A673 (cell line): ENCODE data around the gene HMGN1. TPM values are rescaled to one million over a fixed set of nuclear protein-coding genes. Genes with fewer than 3 reads are reported as not detected.

Experiments used
- BruUV-seq: library from RNA; stranded (reverse); fragments of 400-500 nt; replicated peaks from 2 replicates; lab custom pipeline; 2021; lab: Mats Ljungman, UMichigan
- CTCF ChIA-PET: fragments of 300-600 bp; sonication (Branson Sonifier 250); formaldehyde crosslinking; loops from one replicate; lab custom pipeline; 2022; ENCODE audit warnings: antibody characterized with exemption; lab: Charles Lee
- POLR2A ChIA-PET: fragments of 300-600 bp; sonication (Branson Sonifier 250); formaldehyde crosslinking; loops from one replicate; lab custom pipeline; 2022; ENCODE audit warnings: antibody characterized with exemption; ENCODE audit not compliant: low non-redundant PET; lab: Charles Lee
- DNase-seq: peaks from one replicate; pipeline ENCODE4 v3.0.0-alpha.2; 2015; ENCODE audit warnings: low spot score
- H3K27ac ChIP-seq: fragments of 200-600 bp; sonication (generic); 2 replicates; pipeline ENCODE4 v1.5.1; 2016; ENCODE audit warnings: mixed run types, low read depth, mild to moderate bottlenecking, mixed read lengths, antibody characterized with exemption, low read length; ENCODE audit not compliant: poor library complexity, severe bottlenecking
- H3K27me3 ChIP-seq: fragments of 200-600 bp; sonication (generic); replicated peaks from 2 replicates; pipeline ENCODE4 v1.6.1; 2017; ENCODE audit warnings: mixed run types, low read depth, mild to moderate bottlenecking, mixed read lengths, antibody characterized with exemption, low read length; ENCODE audit not compliant: insufficient read depth, poor library complexity
- H3K36me3 ChIP-seq: fragments of 200-600 bp; sonication (generic); 2 replicates; pipeline ENCODE4 v1.6.1; 2016; ENCODE audit warnings: mixed run types, mild to moderate bottlenecking, mixed read lengths, antibody characterized with exemption, low read length; ENCODE audit not compliant: insufficient read depth, poor library complexity, severe bottlenecking
- H3K4me1 ChIP-seq: fragments of 200-600 bp; sonication (generic); 2 replicates; pipeline ENCODE4 v1.6.1; 2017; ENCODE audit warnings: mixed run types, mild to moderate bottlenecking, mixed read lengths, antibody characterized with exemption, low read length; ENCODE audit not compliant: insufficient read depth, poor library complexity, severe bottlenecking
- H3K4me3 ChIP-seq: fragments of 200-600 bp; sonication (generic); 2 replicates; pipeline ENCODE4 v1.5.1; 2016; ENCODE audit warnings: low read depth, mixed run types, mild to moderate bottlenecking, mixed read lengths, low read length; ENCODE audit not compliant: poor library complexity, severe bottlenecking
- H3K9me3 ChIP-seq: fragments of 200-600 bp; sonication (generic); 2 replicates; pipeline ENCODE4 v1.6.1; 2016; ENCODE audit warnings: mixed run types, low read depth, mild to moderate bottlenecking, mixed read lengths, antibody characterized with exemption, low read length; ENCODE audit not compliant: poor library complexity, severe bottlenecking
- CTCF ChIP-seq: fragments of 300-800, 200-600 bp; sonication (generic); conservative IDR thresholded peaks from 2 replicates; pipeline ENCODE4 v1.5.1; 2017; ENCODE audit warnings: low read depth, mild to moderate bottlenecking, antibody characterized with exemption, low read length, moderate library complexity, mixed read lengths
- EZH2 ChIP-seq: fragments of 200-600 bp; sonication (generic); IDR thresholded peaks from 2 replicates; pipeline ENCODE4 v1.6.1; 2017; ENCODE audit warnings: borderline replicate concordance, low read depth, mild to moderate bottlenecking, mixed read lengths, antibody characterized with exemption, low read length; ENCODE audit not compliant: poor library complexity, severe bottlenecking
- intact Hi-C: fragments of 100-400 bp; cut with micrococcal nuclease; formaldehyde crosslinking; loops from one replicate; pipeline ENCODE4 v1.10.0; 2022; ENCODE audit not compliant: unreplicated experiment
- total RNA-seq: library from RNA; stranded (reverse); gene quantifications from 2 replicates; pipeline ENCODE4 v1.2.3, GENCODE V29; 2021

The HMGN1 gene
- total RNA-seq, 1 experiment from 2014 or later, result 457 TPM

DNA sequence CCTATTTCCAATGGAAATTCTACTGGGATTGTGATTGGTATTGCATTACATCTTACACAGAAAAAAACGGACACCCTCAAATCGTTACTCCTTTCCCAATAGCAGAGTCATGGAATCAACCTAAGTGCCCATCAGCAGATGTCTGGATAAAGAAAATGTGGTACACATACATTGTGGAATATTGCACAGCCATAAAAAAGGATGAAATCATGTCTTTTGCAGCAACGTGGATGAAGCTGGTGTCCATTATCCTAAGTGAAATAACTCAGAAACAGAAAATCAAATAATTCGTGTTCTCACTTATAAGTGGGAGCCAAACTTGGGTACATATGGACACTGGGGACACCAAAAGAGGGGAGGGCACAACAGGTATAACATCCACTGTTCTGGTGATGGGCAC, 14.3 kb downstream of the HMGN1 start:
- no peak for DNase-seq

DNA sequence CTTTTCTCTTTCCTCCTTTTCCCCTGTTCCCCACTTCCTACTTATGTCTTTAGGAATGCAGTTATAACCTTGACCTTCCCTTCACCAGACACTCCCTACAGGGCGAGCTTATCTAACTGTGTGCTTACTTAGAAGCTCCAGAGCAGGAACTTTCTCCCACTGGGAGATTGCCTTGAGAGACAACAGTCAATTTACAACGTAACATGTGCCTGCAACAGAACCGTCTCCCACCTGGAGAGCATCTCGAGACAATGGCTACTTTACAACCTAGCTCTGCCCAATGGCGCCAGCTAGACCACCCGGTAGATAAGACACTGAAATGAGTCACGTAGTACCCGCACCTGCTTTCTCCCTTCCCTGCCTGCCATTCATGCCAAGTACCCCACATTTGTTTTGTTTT, 16.7 kb downstream of the HMGN1 start:
- Histone ChIP-seq H3K4me3 (no peak overlapping the region), H3K27ac (no peak overlapping the region), H3K4me1 (no peaks in the 10 kb centered on the region), H3K9me3 (no peaks in the 10 kb centered on the region), H3K27me3 (no peaks in the 10 kb centered on the region), H3K36me3 (no peaks in the 10 kb centered on the region)
- intact Hi-C loops, result no loop called here
- BruUV-seq, result no TSS peak
- ChIA-PET CTCF (no interaction called here), POLR2A (no interaction called here)
- no peak for TF ChIP-seq EZH2
- no peak for TF ChIP-seq CTCF
- DNase-seq, result no peak

More for the DNA sequence above, 14.3 kb downstream of the HMGN1 start:
- no peaks in the 10 kb centered on the region for H3K27me3 ChIP-seq
- intact Hi-C loops, result no loop called here
- CTCF ChIA-PET, result no interaction called here
- H3K4me3 ChIP-seq, result no peak overlapping the region
- POLR2A ChIA-PET, result no interaction called here
- TF ChIP-seq EZH2 (no peak), CTCF (no peak)
- H3K4me1 ChIP-seq, result no peaks in the 10 kb centered on the region
- no TSS peak for BruUV-seq
- no peaks in the 10 kb centered on the region for H3K9me3 ChIP-seq
- H3K27ac ChIP-seq, result no peak overlapping the region
- H3K36me3 ChIP-seq, result no peaks in the 10 kb centered on the region

GRCh38 chr21:39330001-39330400, 18.9 kb downstream of the HMGN1 start:
- no peak for TF ChIP-seq CTCF
- TF ChIP-seq EZH2, result no peak
- Histone ChIP-seq H3K4me3 (no peak overlapping the region), H3K4me1 (no peaks in the 10 kb centered on the region), H3K27me3 (no peaks in the 10 kb centered on the region), H3K36me3 (no peaks in the 10 kb centered on the region), H3K27ac (no peak overlapping the region), H3K9me3 (no peaks in the 10 kb centered on the region)
- intact Hi-C loops, result no loop called here
- ChIA-PET POLR2A (no interaction called here), CTCF (no interaction called here)
- no TSS peak for BruUV-seq
- no peak for DNase-seq
